ENCODE data around the gene EBI3.
"Not testable (repeated sequence)": the region's sequence is repeated elsewhere in the genome, so short reads cannot be mapped to it uniquely, and the experiment has no call there.

The EBI3 gene

DNA sequence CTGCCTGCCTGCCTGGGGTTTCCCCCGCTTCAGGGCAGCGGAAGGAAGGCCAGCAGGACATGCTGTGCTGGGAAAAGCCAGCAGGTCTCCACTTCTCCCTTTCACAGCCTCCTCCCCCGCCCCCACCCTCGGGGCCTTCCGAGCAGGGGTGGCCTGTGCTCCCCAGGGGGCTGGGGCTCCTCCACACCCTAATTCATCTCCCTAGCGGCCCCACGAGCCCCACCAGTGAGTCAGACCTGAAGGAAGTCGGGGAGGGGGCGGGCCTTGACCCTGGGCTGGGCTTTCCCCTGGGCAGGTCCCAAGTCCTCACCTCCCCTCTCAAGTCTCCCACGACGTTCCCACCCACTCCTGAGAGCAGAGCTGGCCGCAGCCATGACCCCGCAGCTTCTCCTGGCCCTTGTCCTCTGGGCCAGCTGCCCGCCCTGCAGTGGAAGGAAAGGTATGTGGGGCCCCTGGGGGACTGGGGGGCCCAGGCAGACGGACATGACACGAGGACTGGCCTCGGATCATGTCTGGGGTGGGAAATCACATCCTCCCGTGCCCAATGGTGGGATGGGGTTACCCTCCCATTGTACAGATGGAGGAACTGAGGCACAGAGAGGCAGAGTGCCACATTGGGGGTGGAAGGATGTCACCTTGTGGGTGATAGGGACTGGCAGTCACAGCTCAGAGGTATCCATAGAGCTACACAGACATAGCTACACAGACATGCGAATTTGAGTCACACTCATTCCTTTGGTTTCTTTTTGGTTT, at the start of gene EBI3:
Gene EBI3 (plus strand): TSS at position 345 of the 753 bp plus-strand sequence. CDS start 28 bp downstream, at position 373.
- no peaks in the 10 kb centered on the region for H3K27me3 Mint-ChIP-seq
- H3K36me3 Mint-ChIP-seq (ENCODE audit: low read depth): no peaks in the 10 kb centered on the region
- H3K4me3 Mint-ChIP-seq: no peak within 1 kb of the TSS

GRCh38 chr19:4181053-4181508, 48.2 kb upstream of the EBI3 start:
- no peaks in the 10 kb centered on the region for H3K27me3 Mint-ChIP-seq
- H3K4me1 Mint-ChIP-seq (ENCODE audit: low read depth): peaks cover 26% of the 10 kb centered on the region
- H3K4me3 Mint-ChIP-seq: peak overlapping the region; percentile 95
- peaks cover 10% of the 10 kb centered on the region for H3K36me3 Mint-ChIP-seq (ENCODE audit: low read depth)
- no peaks in the 10 kb centered on the region for H3K9me3 Mint-ChIP-seq
- peak overlapping the region; percentile 79 for H3K27ac Mint-ChIP-seq

More for the DNA sequence above, at the start of gene EBI3:
- H3K27ac Mint-ChIP-seq: peak within 1 kb of the TSS; percentile 89
- H3K4me1 Mint-ChIP-seq (ENCODE audit: low read depth): peaks cover 8% of the 10 kb centered on the region
- H3K9me3 Mint-ChIP-seq: no peaks in the 10 kb centered on the region

GRCh38 chr19:4182084-4182810, 47.1 kb upstream of the EBI3 start, which contains the start of the genes ANKRD24 and SIRT6:
Gene ANKRD24 (plus strand): TSS chr19:4182689. CDS start chr19:4186426, 3,737 bp downstream.
Gene SIRT6 (minus strand): TSS chr19:4182563. CDS start chr19:4182539, 24 bp downstream.
- Mint-ChIP-seq H3K27me3 (no peaks in the 10 kb centered on the region), H3K27ac (peak within 1 kb of the TSS; percentile 88), H3K4me1 (ENCODE audit: low read depth) (peaks cover 26% of the 10 kb centered on the region), H3K9me3 (no peaks in the 10 kb centered on the region), H3K4me3 (peak within 1 kb of the TSS; percentile 95), H3K36me3 (ENCODE audit: low read depth) (peaks cover 10% of the 10 kb centered on the region)

DNA sequence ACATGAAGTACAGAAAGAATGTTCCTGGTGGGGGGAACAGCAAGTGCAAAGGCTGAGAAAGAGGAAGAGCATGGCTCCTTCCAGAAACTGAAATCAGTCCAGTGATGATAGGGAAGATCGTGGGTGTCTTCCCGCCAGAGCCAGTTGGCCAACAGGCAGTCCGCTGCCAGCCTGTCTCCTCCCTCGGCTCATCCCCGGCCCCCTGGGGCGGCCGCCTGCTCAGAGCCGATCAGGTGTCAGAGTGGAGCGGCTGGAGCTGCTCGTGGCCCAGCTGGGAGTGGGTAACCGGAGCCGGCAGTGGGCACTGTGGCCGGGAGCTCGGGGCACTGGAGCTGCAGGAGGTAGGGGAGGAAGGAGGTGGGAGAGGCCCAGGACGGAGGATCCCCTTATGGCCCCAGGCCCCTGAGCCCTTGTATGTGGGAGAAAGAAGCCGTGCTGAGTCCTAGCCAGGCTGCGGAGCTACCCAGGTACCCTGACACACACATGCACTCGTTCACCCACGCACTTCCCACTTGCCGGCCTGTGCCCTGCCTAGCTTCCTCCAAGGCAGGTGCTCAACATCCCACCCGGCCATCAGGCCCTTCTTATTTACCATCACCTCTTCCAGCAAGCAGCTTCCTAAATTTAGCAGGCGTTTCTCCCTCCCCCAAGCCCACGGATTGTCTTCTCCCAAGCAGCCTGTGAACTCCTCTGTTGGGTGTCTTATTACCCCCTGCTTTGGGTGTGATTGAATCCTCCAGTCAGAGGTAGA, 45.2 kb upstream of the EBI3 start:
- Mint-ChIP-seq H3K4me1 (ENCODE audit: low read depth) (peaks cover 26% of the 10 kb centered on the region), H3K27ac (no peak overlapping the region), H3K27me3 (no peaks in the 10 kb centered on the region)

DNA sequence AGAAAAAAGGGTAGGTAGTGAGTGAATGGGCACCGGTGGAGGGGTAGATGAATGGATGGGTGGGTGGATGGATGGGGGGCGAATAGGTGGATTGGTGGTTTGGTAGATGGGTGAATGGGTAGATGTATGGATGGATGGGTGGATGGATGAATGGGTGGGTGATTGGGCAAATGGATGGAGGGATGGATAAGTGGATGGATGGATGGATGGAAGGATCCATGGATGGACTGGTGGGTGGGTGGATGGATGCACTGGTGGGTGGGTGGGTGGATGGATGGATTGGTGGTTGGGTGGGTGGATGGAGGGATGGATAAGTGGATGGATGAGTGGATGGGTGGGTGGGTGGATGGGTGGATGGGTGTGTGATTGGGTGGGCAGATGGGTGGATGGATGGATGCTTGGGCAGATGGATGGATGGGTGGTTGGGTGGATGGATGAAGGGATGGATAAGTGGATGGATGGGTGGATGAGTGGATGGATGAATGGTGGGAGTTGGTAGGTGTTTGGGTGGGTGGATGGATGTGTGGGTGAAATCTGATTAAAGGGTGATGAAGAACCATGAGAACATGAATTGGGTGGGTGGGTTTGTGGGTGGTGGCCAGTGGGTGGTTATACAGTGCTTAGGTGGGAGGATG, 44.5 kb upstream of the EBI3 start:
- Mint-ChIP-seq H3K4me3 (no peak overlapping the region), H3K4me1 (ENCODE audit: low read depth) (peaks cover 26% of the 10 kb centered on the region)

More for the DNA sequence above, 45.2 kb upstream of the EBI3 start:
- no peaks in the 10 kb centered on the region for H3K9me3 Mint-ChIP-seq
- H3K4me3 Mint-ChIP-seq: peak overlapping the region; percentile 65
- peaks cover 9% of the 10 kb centered on the region for H3K36me3 Mint-ChIP-seq (ENCODE audit: low read depth)

DNA sequence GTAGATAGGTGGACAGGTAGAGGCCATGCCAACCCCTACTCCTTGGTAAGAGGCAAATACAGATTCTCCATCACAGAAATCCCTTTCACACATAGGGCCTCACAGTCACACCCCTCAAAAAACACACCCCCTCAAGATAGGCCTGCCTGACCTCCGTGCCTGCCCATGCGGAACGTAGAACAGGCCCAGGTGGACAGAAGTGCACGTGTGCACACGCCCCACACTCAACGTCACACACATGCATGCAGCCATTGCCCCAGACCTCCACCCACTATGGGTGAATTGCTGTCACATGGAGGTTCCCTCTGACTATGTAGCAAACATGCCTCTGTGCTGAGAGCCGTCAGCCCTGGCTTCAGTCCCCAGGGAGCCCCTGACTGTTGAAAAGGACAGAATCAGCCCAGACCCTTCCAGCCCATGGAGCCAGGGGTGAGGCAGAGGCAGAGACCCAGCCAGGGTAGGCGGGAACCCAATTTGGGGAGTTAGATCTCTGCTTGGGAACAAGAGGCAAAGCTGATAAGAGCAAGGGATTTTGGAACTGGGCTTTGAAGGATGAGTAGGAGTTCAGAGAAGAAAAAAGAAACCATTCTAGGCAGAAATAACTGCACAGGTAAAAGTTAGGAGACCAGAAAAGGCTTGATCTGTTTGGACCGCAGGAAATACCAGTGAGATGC, 43.8 kb upstream of the EBI3 start:
- H3K4me1 Mint-ChIP-seq (ENCODE audit: low read depth): peaks cover 21% of the 10 kb centered on the region
- H3K27ac Mint-ChIP-seq: no peak overlapping the region
- H3K36me3 Mint-ChIP-seq (ENCODE audit: low read depth): no peaks in the 10 kb centered on the region
- H3K27me3 Mint-ChIP-seq: no peaks in the 10 kb centered on the region
- H3K4me3 Mint-ChIP-seq: no peak overlapping the region
- H3K9me3 Mint-ChIP-seq: no peaks in the 10 kb centered on the region

More for the DNA sequence above, 44.5 kb upstream of the EBI3 start:
- H3K27me3 Mint-ChIP-seq: no peaks in the 10 kb centered on the region
- no peak overlapping the region for H3K27ac Mint-ChIP-seq
- no peaks in the 10 kb centered on the region for H3K9me3 Mint-ChIP-seq
- peaks cover 2% of the 10 kb centered on the region for H3K36me3 Mint-ChIP-seq (ENCODE audit: low read depth)

DNA sequence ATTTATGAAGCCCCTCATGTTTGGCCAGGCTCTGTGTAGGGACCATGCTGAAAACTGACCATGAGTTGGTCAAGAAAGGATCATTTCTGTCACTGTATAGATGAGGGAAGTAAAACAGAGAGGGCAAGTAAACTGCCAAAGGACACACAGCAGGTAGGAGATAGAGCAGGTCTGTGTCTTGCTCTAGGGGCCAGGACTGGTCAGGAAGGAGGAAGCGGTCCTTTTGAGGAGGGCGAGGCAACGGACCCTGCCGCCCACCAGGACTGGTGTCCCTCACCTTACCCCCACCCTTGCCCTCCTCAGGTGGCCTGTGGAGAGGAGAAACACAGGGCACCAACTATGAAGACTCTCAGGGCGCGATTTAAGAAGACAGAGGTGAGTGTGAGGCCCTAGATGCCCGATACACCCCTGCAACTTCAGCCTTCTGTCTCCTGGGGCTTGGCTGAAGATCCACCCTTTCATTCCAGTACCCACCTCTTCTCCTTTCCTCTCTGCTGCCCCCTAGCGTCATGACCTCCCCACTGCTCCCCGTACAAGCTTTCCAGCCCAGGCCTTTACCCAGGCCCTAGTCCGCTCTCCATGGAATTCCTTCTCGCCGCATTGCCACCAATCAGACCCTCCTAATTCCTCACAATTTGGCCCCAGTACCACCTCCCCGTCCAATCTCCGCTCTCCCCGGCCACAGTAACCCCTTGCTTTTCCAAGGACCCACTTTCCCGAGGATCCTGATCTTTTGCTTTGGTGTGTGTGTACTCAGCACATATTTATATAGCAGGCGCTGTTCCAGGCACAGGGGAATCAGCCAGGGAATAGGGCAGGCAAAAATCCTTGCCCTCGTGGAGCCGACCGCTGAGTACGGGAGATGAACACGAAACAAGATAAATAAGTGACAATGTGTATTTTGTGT, 43.0 kb upstream of the EBI3 start:
- Mint-ChIP-seq H3K27me3 (no peaks in the 10 kb centered on the region), H3K4me3 (no peak overlapping the region), H3K36me3 (ENCODE audit: low read depth) (no peaks in the 10 kb centered on the region), H3K4me1 (ENCODE audit: low read depth) (peaks cover 14% of the 10 kb centered on the region), H3K9me3 (no peaks in the 10 kb centered on the region), H3K27ac (no peak overlapping the region)

DNA sequence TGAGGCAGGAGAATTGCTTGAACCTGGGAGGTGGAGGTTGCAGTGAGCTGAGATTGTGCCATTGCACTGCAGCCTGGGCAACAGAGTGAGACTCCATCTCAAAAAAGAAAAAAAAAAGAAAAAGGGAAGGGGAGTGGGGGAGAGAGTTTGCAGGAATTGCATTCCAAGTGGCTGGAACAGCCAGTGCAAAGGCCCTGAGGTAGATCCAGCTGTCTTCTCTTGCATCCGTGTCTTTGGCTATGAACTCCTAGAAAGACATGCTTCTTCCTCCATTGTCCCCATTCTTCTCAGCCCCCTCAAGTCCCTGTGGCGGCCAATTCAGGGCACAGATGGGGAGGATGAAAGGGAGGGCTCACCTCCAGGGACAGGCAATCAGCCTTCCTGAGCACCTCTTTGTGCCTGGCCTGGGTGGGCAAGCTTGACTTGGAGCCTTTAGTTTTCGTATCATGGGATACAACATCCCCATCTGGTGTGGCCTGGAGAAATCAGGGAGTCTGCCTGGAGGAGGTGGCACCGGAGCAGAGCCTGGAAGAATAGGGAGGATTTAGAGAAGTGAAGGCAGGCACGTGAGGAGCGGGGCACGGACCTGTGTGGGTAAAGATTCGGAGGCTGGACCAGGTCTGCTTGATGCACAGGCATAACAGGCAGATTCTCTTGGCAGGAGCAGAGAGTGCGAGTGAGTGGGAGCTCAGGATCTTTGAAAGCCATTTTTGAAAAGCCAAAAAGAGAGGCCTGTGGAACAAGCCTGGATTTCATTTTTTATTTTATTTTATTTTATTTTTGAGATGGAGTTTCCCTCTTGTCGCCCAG, 41.8 kb upstream of the EBI3 start:
- Mint-ChIP-seq H3K4me1 (ENCODE audit: low read depth) (peaks cover 7% of the 10 kb centered on the region), H3K4me3 (no peak overlapping the region), H3K9me3 (no peaks in the 10 kb centered on the region), H3K27ac (no peak overlapping the region), H3K27me3 (no peaks in the 10 kb centered on the region), H3K36me3 (ENCODE audit: low read depth) (no peaks in the 10 kb centered on the region)

GRCh38 chr19:4189641-4190040, 39.7 kb upstream of the EBI3 start:
- H3K4me3 Mint-ChIP-seq: no peak overlapping the region
- H3K9me3 Mint-ChIP-seq: no peaks in the 10 kb centered on the region
- H3K27me3 Mint-ChIP-seq: peaks cover 10% of the 10 kb centered on the region
- H3K4me1 Mint-ChIP-seq (ENCODE audit: low read depth): no peaks in the 10 kb centered on the region
- no peaks in the 10 kb centered on the region for H3K36me3 Mint-ChIP-seq (ENCODE audit: low read depth)
- H3K27ac Mint-ChIP-seq: no peak overlapping the region

GRCh38 chr19:4192537-4192936, 36.8 kb upstream of the EBI3 start:
- H3K9me3 Mint-ChIP-seq; H3K27ac Mint-ChIP-seq; H3K4me1 Mint-ChIP-seq (ENCODE audit: low read depth); H3K36me3 Mint-ChIP-seq (ENCODE audit: low read depth); H3K4me3 Mint-ChIP-seq: not testable (repeated sequence)
- peaks cover 28% of the 10 kb centered on the region for H3K27me3 Mint-ChIP-seq

- H3K27ac Mint-ChIP-seq: no peak overlapping the region
- H3K4me1 Mint-ChIP-seq (ENCODE audit: low read depth): peaks cover 10% of the 10 kb centered on the region
- H3K36me3 Mint-ChIP-seq (ENCODE audit: low read depth): peaks cover 7% of the 10 kb centered on the region
- no peak overlapping the region for H3K4me3 Mint-ChIP-seq
- peaks cover 41% of the 10 kb centered on the region for H3K27me3 Mint-ChIP-seq
- H3K9me3 Mint-ChIP-seq: peaks cover 9% of the 10 kb centered on the region
Measured at GRCh38 chr19:4194353-4194752, 35.0 kb upstream of the EBI3 start.

DNA sequence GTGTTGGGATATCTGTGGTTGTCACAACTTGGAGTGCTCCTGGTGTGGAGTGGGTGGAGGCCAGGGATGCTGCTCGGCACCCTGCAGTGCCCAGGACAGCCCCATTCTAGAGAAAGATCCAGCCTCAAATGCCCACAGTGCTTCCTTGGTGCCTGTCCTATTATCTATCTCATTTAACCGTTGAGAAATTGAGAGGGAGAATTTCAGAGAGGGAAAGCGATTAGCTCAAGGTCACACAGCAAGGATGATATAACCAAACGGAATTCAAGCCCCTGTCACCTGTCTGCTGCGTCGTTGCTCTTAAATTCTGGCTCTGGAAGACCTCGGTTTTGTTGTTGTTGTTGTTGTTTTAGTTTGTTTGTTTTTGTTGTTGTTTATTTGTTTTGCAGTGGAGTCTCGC, 33.3 kb upstream of the EBI3 start:
- Mint-ChIP-seq H3K27me3 (peaks cover 41% of the 10 kb centered on the region), H3K4me1 (ENCODE audit: low read depth) (peaks cover 10% of the 10 kb centered on the region), H3K4me3 (no peak overlapping the region), H3K9me3 (peaks cover 9% of the 10 kb centered on the region), H3K36me3 (ENCODE audit: low read depth) (peaks cover 7% of the 10 kb centered on the region), H3K27ac (no peak overlapping the region)
